GM19351 (cell line): ENCODE measurements around the gene ZNF195.
"Not testable (repeated sequence)": the region's sequence is repeated elsewhere in the genome, so short reads cannot be mapped to it uniquely, and the experiment has no call there.

Source experiments
- ATAC-seq: cut with Tn5 transposase; IDR thresholded peaks from one replicate; pipeline ENCODE4 v1.9.1; 2021; ENCODE audit warnings: mild to moderate bottlenecking, moderate library complexity; ENCODE audit not compliant: unreplicated experiment

The ZNF195 gene

GRCh38 chr11:3378426-3379423, at the start of gene ZNF195:
Gene ZNF195, minus strand, starts transcription at chr11:3379146. Its CDS starts 106 bp downstream, at chr11:3379040.
- peak; percentile 99 for ATAC-seq

GRCh38 chr11:3428076-3428475, 49.1 kb upstream of the ZNF195 start:
- not testable (repeated sequence) for ATAC-seq

DNA sequence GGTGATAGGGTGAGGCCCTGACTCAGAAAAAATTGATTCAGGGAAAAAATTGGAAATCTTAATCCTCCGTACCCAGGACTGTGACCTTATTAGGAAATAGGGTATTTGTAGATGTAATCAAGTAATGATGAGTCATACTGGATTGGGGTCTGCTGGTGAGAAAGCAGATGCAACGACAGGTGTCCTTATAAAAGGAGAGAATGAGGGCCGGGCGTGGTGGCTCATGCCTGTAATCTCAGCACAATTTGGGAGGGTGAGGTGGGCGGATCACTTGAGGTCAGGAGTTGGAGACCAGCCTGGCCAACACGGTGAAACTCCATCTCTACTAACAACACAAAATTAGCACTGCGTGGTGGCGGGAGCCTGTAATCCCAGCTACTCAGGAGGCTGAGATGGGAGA, 47.6 kb upstream of the ZNF195 start:
- ATAC-seq = not testable (repeated sequence)

DNA sequence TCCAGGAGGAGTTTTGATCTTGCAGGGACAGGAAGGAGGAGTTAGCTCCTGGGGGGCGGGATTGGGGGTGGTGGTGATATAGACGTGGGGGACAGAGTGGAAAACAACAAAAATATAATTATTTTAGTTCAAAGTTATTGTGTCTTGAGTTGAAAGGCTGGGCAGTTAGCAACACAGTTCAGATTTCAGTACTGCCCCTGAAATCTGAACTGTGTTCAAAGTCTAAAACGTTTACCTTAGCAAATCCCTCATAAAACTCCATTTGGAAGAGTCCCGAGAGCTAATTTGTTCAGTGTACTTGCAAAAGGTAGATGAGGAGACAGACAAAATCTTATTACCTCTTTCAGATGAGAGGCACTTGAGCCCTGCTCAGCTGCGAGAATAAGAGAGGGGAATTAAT, 45.0 kb upstream of the ZNF195 start:
- not testable (repeated sequence) for ATAC-seq

DNA sequence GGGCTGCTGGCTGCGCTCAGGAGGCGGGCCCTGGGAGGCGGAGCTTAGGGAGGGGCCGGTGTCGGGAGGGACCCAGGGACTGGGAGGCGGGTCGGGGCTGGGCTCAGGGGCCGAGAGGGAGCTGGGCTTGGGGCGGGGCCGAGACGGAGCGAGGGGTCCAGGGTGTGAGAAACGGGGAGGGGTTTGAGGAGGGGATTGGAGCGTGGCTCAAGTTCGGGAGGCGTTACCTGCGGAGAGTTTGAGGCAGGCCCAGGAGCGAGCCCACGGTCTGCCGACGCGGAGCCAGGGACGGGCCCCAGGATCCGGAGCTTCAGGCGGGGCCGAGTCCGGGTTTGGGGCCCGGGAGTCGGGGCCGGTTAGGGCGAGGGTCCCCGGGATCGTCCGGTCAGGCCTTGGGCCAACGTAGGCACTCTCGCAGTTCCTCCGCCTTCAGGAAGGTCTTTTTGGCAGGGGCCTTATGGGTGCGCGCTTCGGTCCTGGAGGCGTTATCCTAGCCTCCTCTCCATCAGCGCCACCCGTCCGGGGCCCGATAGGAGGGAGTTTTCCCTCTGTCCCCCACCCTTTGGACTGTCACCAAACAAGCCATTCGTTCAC, 44.3 kb upstream of the ZNF195 start:
- not testable (repeated sequence) for ATAC-seq

DNA sequence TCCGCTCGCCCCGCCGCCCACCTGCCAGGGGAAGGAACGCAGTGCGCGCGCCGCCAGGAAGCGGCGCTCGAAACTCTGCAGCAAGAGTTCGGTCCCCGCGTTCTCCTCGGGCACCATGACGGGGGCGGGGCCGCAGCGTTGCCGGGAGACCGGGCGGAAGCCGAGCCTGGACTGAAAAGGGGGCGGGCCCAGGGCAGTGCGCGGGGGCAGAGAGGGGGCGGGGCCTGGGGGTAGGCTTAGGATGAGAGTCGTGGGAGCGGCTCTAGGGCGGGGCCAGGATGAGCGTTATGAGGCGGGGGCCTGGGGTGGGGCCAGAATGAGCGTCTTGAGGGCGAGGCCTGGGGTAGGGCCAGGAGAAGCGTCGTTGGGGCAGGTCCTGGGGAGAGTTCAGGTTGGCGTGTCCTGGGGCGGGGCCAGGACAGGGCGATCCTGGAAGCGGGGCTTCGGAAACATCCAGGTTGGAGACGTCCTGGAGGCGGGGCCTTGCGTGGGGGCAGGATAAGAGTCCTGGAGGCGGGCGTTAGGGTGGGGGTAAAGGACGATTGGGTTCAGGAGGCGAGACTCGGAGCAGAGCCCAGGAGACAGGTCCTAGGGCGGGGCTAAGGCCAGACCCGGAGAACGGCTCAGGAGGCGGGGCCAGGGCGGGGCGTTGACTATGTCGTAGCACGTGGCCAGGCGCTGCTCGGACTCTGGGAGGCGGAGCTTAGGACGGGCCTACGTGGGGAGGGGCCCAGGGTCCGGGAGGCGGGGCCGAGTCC, 43.6 kb upstream of the ZNF195 start:
- peak; percentile 92 for ATAC-seq

- not testable (repeated sequence) for ATAC-seq
These were observed 42.8 kb upstream of the ZNF195 start for GRCh38 chr11:3421608-3422379.

- not testable (repeated sequence) for ATAC-seq
These were observed 41.5 kb upstream of the ZNF195 start for GRCh38 chr11:3420281-3421042.

GRCh38 chr11:3419496-3419895, 40.5 kb upstream of the ZNF195 start:
- not testable (repeated sequence) for ATAC-seq

DNA sequence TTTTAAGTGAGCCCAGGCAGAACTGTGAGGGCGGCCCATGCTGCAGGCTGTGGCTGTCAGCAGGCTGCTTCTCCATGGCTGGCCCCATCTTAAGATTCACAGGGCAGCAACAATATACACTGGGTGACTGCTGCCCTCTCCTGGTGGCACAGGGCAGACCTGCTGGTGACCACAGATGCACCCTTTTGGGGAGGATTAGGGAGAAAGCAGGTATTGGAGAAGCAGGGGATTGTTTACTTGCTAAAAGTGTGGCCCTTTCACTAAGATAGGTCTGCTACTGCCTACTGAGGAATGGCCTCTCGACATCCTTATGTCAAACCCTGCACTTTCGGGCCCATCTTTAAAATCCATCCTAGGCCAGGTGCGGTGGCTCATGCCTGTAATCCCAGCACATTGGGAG, 38.1 kb upstream of the ZNF195 start:
- ATAC-seq = not testable (repeated sequence)

- not testable (repeated sequence) for ATAC-seq
These were observed 36.4 kb upstream of the ZNF195 start for GRCh38 chr11:3415301-3415700.

DNA sequence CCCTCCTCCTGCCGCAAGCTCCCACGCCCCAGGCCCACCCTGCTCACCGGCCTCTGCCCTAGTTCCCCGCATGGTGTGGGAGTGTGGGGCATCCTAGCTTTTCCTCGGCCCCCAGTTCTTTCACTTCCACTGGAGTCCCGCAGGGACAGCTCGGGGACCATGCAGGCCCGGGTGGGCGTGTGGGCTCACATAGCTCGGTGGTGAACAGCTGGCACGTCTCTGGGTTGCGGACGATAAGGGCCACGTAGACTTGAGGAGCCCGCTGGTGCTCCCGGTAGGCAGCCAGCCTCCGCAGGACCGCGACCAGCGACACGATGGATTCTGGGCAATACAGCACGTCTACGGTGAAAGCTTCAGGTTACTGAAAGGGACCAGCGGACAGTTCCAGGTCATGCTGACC, 34.7 kb upstream of the ZNF195 start:
- not testable (repeated sequence) for ATAC-seq

DNA sequence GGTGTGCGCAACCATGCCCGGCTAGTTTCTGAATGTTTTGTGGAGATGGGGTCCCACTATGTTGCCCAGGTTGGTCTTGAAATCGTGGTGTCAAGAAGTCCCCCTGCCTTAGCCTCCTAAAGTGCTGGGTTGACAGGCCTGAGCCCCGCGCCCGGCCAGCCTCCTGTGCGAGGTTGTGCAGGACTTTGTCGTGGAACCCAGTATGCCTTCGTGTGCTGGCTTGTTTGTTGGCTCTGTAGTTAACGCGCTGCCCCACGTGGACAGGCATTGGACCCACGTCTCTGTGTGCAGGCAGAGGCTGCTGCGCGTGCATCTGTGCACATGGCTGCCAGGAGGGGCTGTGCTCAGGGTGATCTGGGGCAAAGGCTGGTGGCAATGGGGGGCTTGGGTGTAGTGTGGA, 33.9 kb upstream of the ZNF195 start:
- ATAC-seq = no peak

DNA sequence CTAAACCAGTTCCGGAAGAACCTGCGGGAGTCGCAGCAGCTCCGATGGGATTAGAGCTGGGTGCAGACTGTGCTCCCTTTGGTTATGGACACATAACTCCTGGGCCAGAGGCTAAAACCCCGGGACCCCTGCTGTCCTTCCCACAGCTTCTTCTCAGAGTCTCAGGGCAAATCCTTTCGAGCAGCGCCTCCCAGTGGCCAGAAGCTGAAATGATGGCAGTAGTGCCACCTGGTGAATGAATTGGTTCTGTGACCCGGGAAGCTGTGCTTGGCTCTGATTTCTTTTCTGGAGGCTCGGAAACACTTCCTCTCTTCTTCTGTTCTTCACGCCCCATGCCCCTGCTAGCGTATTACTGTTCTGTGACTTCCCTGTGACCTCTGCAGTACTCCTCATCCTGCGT, 29.8 kb upstream of the ZNF195 start:
- not testable (repeated sequence) for ATAC-seq

DNA sequence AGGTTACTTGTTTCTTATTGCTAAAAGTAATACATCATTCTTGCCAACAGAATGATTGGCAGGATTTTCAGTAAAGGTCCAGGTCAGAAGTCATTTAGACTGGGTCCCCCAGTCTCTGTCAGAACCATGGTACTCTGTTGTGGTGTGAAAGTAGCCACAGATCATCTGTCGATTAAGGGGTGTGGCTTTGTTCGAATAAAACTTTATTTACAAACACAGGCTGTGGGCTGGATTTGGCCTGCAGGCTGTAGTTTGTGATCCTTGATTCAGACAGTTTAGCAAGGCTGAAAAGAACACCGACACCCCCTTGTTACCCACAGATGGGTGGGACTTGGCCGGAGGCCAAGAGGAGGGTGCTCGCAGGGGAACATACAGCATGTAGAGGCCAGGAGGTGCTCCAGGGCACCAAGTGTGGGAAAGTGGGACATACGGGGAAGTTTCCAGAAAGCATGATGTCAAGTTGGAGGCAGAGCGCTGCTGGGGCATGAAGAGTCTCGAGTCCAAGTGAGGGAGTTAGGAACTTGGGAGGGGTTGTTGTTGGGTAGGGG, 29.2 kb upstream of the ZNF195 start:
- not testable (repeated sequence) for ATAC-seq

GRCh38 chr11:3406937-3407336, 28.0 kb upstream of the ZNF195 start:
- not testable (repeated sequence) for ATAC-seq

- not testable (repeated sequence) for ATAC-seq
These were observed 27.4 kb upstream of the ZNF195 start for GRCh38 chr11:3406223-3406875.

GRCh38 chr11:3404076-3404925, 25.4 kb upstream of the ZNF195 start:
- ATAC-seq = not testable (repeated sequence)
